ENCODE results near the gene ATIC.

The ATIC gene

DNA sequence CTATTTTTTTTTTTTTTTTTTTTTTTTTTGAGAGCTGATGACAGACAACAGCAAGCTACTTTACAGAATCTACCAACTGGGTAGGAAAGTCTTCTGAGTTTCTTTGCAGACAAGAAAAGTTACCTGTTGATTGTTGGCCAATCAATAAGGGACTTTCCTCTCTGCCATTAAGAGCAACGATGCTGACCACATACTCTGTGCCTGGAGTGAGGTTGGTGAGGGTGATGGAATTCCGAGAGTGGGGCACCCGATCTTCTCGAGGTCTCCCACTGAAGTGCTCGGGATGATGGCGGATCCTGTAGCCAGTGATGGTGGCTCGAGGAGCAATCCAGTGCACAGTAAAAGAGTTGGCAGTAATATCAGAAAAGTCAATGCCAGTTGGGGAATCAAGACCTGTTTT, 74.7 kb downstream of the ATIC start:
- TF ChIP-seq, protein P1, sequence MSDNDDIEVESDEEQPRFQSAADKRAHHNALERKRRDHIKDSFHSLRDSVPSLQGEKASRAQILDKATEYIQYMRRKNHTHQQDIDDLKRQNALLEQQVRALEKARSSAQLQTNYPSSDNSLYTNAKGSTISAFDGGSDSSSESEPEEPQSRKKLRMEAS (IDR thresholded peaks at IDR 0.05): no peak
- no peak for TF ChIP-seq ZBTB7A (IDR thresholded peaks at IDR 0.05; ENCODE audit: low read depth)
- TF ChIP-seq NFIC (IDR thresholded peaks at IDR 0.05): no peak
- TF ChIP-seq TCF12 (IDR thresholded peaks at IDR 0.05; ENCODE audit: low read depth): no peak
- TF ChIP-seq YY1 (IDR thresholded peaks at IDR 0.05; ENCODE audit: low read depth): no peak
- TF ChIP-seq TAF1 (IDR thresholded peaks at IDR 0.05; ENCODE audit: low read depth): no peak

GRCh38 chr2:215388002-215388728, 76.3 kb downstream of the ATIC start:
- TF ChIP-seq YY1 (IDR thresholded peaks at IDR 0.05; ENCODE audit: low read depth) (no peak), TAF1 (IDR thresholded peaks at IDR 0.05; ENCODE audit: low read depth) (no peak), USF1 (IDR thresholded peaks at IDR 0.05) (no peak), CREB1 (IDR thresholded peaks at IDR 0.05; ENCODE audit: low read depth) (no peak), EGR1 (IDR thresholded peaks at IDR 0.05) (no peak), REST (IDR thresholded peaks at IDR 0.05; ENCODE audit: low read depth) (no peak), ZBTB7A (IDR thresholded peaks at IDR 0.05; ENCODE audit: low read depth) (no peak), EP300 (IDR thresholded peaks at IDR 0.05; ENCODE audit: borderline replicate concordance) (no peak)

GRCh38 chr2:215390550-215390913, 78.7 kb downstream of the ATIC start:
- no peak for TF ChIP-seq ZBTB7A (IDR thresholded peaks at IDR 0.05; ENCODE audit: low read depth)
- TF ChIP-seq TAF1 (IDR thresholded peaks at IDR 0.05; ENCODE audit: low read depth): no peak
- TF ChIP-seq YY1 (IDR thresholded peaks at IDR 0.05; ENCODE audit: low read depth): no peak
- TF ChIP-seq, protein P1 (IDR thresholded peaks at IDR 0.05): no peak

DNA sequence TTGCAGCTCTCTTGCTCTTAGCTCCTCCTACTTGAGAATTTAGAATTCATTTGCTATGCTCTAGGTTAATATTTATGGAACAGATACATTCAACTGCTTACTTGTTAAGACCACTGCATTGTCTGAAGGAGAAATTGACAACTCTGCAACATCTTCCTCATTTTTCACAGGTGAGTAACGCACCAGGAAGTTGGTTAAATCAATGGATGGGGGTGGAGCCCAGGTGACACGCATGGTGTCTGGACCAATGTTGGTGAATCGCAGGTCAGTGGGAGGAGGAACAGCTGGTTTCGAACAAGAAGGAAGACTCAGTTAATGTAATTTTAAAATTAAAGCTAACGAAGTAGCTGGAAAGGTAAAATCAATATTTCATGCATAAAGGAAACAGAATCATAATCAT, 79.7 kb downstream of the ATIC start:
- TF ChIP-seq TCF12 (IDR thresholded peaks at IDR 0.05; ENCODE audit: low read depth) (no peak), USF1 (IDR thresholded peaks at IDR 0.05) (no peak), CREB1 (IDR thresholded peaks at IDR 0.05; ENCODE audit: low read depth) (no peak), TAF1 (IDR thresholded peaks at IDR 0.05; ENCODE audit: low read depth) (no peak)
- TF ChIP-seq, protein P1 (IDR thresholded peaks at IDR 0.05): no peak

DNA sequence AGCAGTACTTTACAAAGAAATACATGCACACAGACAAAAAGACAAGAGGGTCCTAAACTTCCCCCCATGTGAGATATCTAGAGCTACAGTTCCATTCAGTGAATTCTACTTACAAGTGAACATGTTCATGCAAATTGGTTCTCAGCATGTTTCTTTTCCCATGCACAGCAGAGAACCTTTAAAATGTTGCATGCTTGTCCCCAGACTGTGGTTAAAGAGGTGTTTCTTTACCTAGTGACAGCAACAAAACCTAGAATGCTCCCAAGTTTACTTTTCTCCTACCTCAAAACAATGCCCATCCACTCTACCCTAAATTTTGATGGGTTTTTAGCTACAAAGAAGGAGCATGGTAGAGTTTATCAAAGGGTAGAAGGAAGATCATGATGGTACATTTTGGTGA, 80.3 kb downstream of the ATIC start:
- no peak for TF ChIP-seq YY1 (IDR thresholded peaks at IDR 0.05; ENCODE audit: low read depth)
- no peak for TF ChIP-seq REST (IDR thresholded peaks at IDR 0.05; ENCODE audit: low read depth)
- no peak for TF ChIP-seq ZBTB7A (IDR thresholded peaks at IDR 0.05; ENCODE audit: low read depth)
- no peak for TF ChIP-seq EGR1 (IDR thresholded peaks at IDR 0.05)
- TF ChIP-seq, protein P1 (IDR thresholded peaks at IDR 0.05): no peak
- no peak for TF ChIP-seq TAF1 (IDR thresholded peaks at IDR 0.05; ENCODE audit: low read depth)
- TF ChIP-seq USF1 (IDR thresholded peaks at IDR 0.05): no peak
- TF ChIP-seq FOXM1 (IDR thresholded peaks at IDR 0.05; ENCODE audit: borderline replicate concordance, low read depth): no peak
- TF ChIP-seq TCF12 (IDR thresholded peaks at IDR 0.05; ENCODE audit: low read depth): no peak
- no peak for TF ChIP-seq CEBPB (IDR thresholded peaks at IDR 0.05)
- TF ChIP-seq NFIC (IDR thresholded peaks at IDR 0.05): no peak
- TF ChIP-seq EP300 (IDR thresholded peaks at IDR 0.05; ENCODE audit: borderline replicate concordance): no peak
- no peak for TF ChIP-seq CREB1 (IDR thresholded peaks at IDR 0.05; ENCODE audit: low read depth)
- TF ChIP-seq RAD21 (IDR thresholded peaks at IDR 0.05; ENCODE audit: low read depth): no peak
- TF ChIP-seq TEAD4 (IDR thresholded peaks at IDR 0.05): no peak

Data from Ishikawa (cell line).